Lung (tissue), 12 donors: ENCODE data around the gene CNKSR3. TPM values are rescaled to one million over a fixed set of nuclear protein-coding genes. Genes with fewer than 3 reads are reported as not detected.

Source experiments
- ATAC-seq: fragments of 200-7000 bp; cut with Tn5 transposase; one replicate; pipeline ENCODE4 v1.9.1; 2020; ENCODE audit warnings: moderate number of reproducible peaks; ENCODE audit not compliant: insufficient read depth, low FRiP score
- DNase-seq, 3 donors: peaks; one replicate each; pipeline ENCODE4 v3.0.0-alpha.2; 2013 to 2017
- H3K27ac ChIP-seq, 2 donors: one replicate each; pipeline ENCODE4 v1.5.1; 2013; ENCODE audit warnings: mild to moderate bottlenecking in 2 of 2, moderate library complexity in 2 of 2, control low read depth in 1 of 2, inconsistent platforms in 1 of 2, low read depth in 1 of 2, low read length in 1 of 2
- H3K27me3 ChIP-seq, 3 donors: one replicate each; pipeline ENCODE4 v1.5.1; 2013; ENCODE audit warnings: low read length in 2 of 3; ENCODE audit not compliant: control insufficient read depth in 3 of 3, insufficient read depth in 3 of 3
- H3K36me3 ChIP-seq, 4 donors: one replicate each; pipeline ENCODE4 v1.5.1; 2013; ENCODE audit warnings: low read length in 4 of 4, mild to moderate bottlenecking in 1 of 4, moderate library complexity in 1 of 4; ENCODE audit not compliant: control insufficient read depth in 4 of 4, insufficient read depth in 4 of 4
- H3K4me1 ChIP-seq, 5 donors: one replicate each; pipeline ENCODE4 v1.5.1; 2013; ENCODE audit warnings: low read length in 5 of 5, mild to moderate bottlenecking in 2 of 5, moderate library complexity in 1 of 5; ENCODE audit not compliant: control insufficient read depth in 5 of 5, insufficient read depth in 5 of 5
- H3K4me3 ChIP-seq: one replicate; pipeline ENCODE4 v1.5.1; 2013; ENCODE audit warnings: mild to moderate bottlenecking, control low read depth, moderate library complexity
- H3K9ac ChIP-seq, 2 donors: one replicate each; pipeline ENCODE4 v1.5.1; 2013; ENCODE audit warnings: low read length in 2 of 2, control low read depth in 1 of 2; ENCODE audit not compliant: insufficient read depth in 1 of 2
- H3K9me3 ChIP-seq, 4 donors: one replicate each; pipeline ENCODE4 v1.5.1; 2013; ENCODE audit warnings: low read length in 3 of 4, mild to moderate bottlenecking in 1 of 4, moderate library complexity in 1 of 4; ENCODE audit not compliant: control insufficient read depth in 4 of 4, insufficient read depth in 3 of 4
- CTCF ChIP-seq: IDR thresholded peaks from 2 replicates; pipeline ENCODE4 v1.5.1; 2012; ENCODE audit warnings: mild to moderate bottlenecking; ENCODE audit errors: control extremely low read depth, extremely low read depth
- WGBS, 2 donors: extraction: QIAGEN DNeasy Blood & Tissue Kit; methylation state at CpG; one replicate each; pipeline ENCODE4 v1.1.7; 2013; 5-methylcytosine and 5-hydroxymethylcytosine counted together
- polyA plus RNA-seq, 2 donors: library from polyadenylated mRNA; stranded (reverse); fragments of 200-250 nt; gene quantifications; one replicate each; pipeline ENCODE4 v1.2.1, GENCODE V29; 2013
- total RNA-seq, 2 donors: library from RNA; depleted of rRNA in 1 of 2; stranded (reverse); fragments of >200 nt in 1 of 2; gene quantifications; one replicate each; pipeline ENCODE4 v1.2.1, GENCODE V29; 2014 to 2021
- donor health status: control.
- donor health status: control.
- donor health status: Bipolar disorder and iron deficiency.
- donor health status: healthy.
- donor health status: DM: yes; HTN: yes; CAD: no.

Gene CNKSR3
- total and polyA plus RNA-seq, 4 donors: 3.5 to 23.9 (median 13.7) TPM

- WGBS, 2 donors: 88 to 97% methylated on average over 3 of the region's 3 CpGs
- H3K36me3 ChIP-seq: no peaks in the 10 kb centered on the region
- H3K9ac ChIP-seq: no peak overlapping the region
- H3K4me3 ChIP-seq: no peak overlapping the region
- H3K27me3 ChIP-seq: no peaks in the 10 kb centered on the region
- peaks cover 0 to 2% (median 0%) of the 10 kb centered on the region in 5 donors for H3K4me1 ChIP-seq
- no peak for TF ChIP-seq CTCF
- H3K9me3 ChIP-seq: peaks cover 0 to 2% (median 0%) of the 10 kb centered on the region in 4 donors
- H3K27ac ChIP-seq: no peak overlapping the region
- DNase-seq: no peak
- ATAC-seq: no peak
Observed at GRCh38 chr6:154388803-154389202, 121.7 kb downstream of the CNKSR3 start.

- H3K27me3 ChIP-seq: no peaks in the 10 kb centered on the region
- H3K9me3 ChIP-seq: peaks cover 0 to 4% (median 2%) of the 10 kb centered on the region in 4 donors
- DNase-seq: no peak
- no peak overlapping the region for H3K9ac ChIP-seq
- no peaks in the 10 kb centered on the region for H3K4me1 ChIP-seq
- H3K36me3 ChIP-seq: no peaks in the 10 kb centered on the region
- no peak overlapping the region for H3K4me3 ChIP-seq
- no peak for TF ChIP-seq CTCF
- no peak overlapping the region for H3K27ac ChIP-seq
- WGBS, 2 donors: 89 to 96% methylated on average over 5 of the region's 5 CpGs
- ATAC-seq: no peak
Observed at GRCh38 chr6:154386848-154387717, 123.4 kb downstream of the CNKSR3 start.

- ATAC-seq: no peak
- Histone ChIP-seq H3K36me3 (no peaks in the 10 kb centered on the region), H3K9me3 (peaks cover 0 to 3% (median under 1%) of the 10 kb centered on the region in 4 donors), H3K4me1 (no peaks in the 10 kb centered on the region), H3K9ac (no peak overlapping the region), H3K27me3 (no peaks in the 10 kb centered on the region), H3K4me3 (no peak overlapping the region), H3K27ac (no peak overlapping the region)
- TF ChIP-seq CTCF: no peak
- WGBS, 2 donors: 57 to 72% methylated on average over 2 of the region's 2 CpGs
- no peak for DNase-seq
Observed at GRCh38 chr6:154384191-154384590, 126.3 kb downstream of the CNKSR3 start.
